Superior temporal gyrus (tissue), 1 donor: Measurements from ENCODE around the gene SPATA31D3.
"Not testable (repeated sequence)": the region's sequence is repeated elsewhere in the genome, so short reads cannot be mapped to it uniquely, and the experiment has no call there.

ENCODE experiments used
- DNase-seq: peaks from one replicate; pipeline ENCODE4 v3.0.0-alpha.2; 2016; ENCODE audit errors: extremely low spot score

Gene SPATA31D3

GRCh38 chr9:81943393-81943792 is at the start of gene SPATA31D3:
Gene SPATA31D3, plus strand, starts transcription at chr9:81943500. Its CDS starts 86 bp downstream, at chr9:81943586.
- not testable (repeated sequence) for DNase-seq

- no peak for DNase-seq
Measured at GRCh38 chr9:81893929-81894328, 49.4 kb upstream of the SPATA31D3 start.

- DNase-seq = no peak
Measured at GRCh38 chr9:81894891-81895290, 48.4 kb upstream of the SPATA31D3 start.

GRCh38 chr9:81896070-81896469 is 47.2 kb upstream of the SPATA31D3 start:
- no peak for DNase-seq

- DNase-seq = no peak
Measured at GRCh38 chr9:81898851-81899250, 44.4 kb upstream of the SPATA31D3 start.

GRCh38 chr9:81902196-81902595 is 41.1 kb upstream of the SPATA31D3 start:
- DNase-seq = no peak

GRCh38 chr9:81902626-81903025 is 40.7 kb upstream of the SPATA31D3 start:
- no peak for DNase-seq

GRCh38 chr9:81906671-81907070 is 36.6 kb upstream of the SPATA31D3 start:
- DNase-seq = no peak

- no peak for DNase-seq
Measured at GRCh38 chr9:81912135-81912534, 31.2 kb upstream of the SPATA31D3 start.

GRCh38 chr9:81915801-81916505 is 27.3 kb upstream of the SPATA31D3 start:
- DNase-seq = no peak

- DNase-seq = not testable (repeated sequence)
Measured at GRCh38 chr9:81918507-81918906, 24.8 kb upstream of the SPATA31D3 start.

- DNase-seq = not testable (repeated sequence)
Measured at GRCh38 chr9:81928305-81928704, 15.0 kb upstream of the SPATA31D3 start, which contains the start of gene SPATA31D4. Gene SPATA31D4, plus strand, starts transcription at chr9:81928428. Its CDS starts 86 bp downstream, at chr9:81928514.

GRCh38 chr9:81930147-81930546 is 13.2 kb upstream of the SPATA31D3 start:
- DNase-seq = not testable (repeated sequence)

GRCh38 chr9:81933547-81933946 is 9.8 kb upstream of the SPATA31D3 start:
- DNase-seq = not testable (repeated sequence)

- not testable (repeated sequence) for DNase-seq
Measured at GRCh38 chr9:81948650-81949049, 5.3 kb downstream of the SPATA31D3 start.

GRCh38 chr9:81953096-81953495 is 9.8 kb downstream of the SPATA31D3 start:
- no peak for DNase-seq

- no peak for DNase-seq
Measured at GRCh38 chr9:81955625-81956024, 12.3 kb downstream of the SPATA31D3 start.

- no peak for DNase-seq
Measured at GRCh38 chr9:81964218-81965171, 21.2 kb downstream of the SPATA31D3 start.

- DNase-seq = no peak
Measured at GRCh38 chr9:81968026-81968425, 24.7 kb downstream of the SPATA31D3 start.

GRCh38 chr9:81969971-81970370 is 26.7 kb downstream of the SPATA31D3 start:
- DNase-seq = no peak

- DNase-seq = no peak
Measured at GRCh38 chr9:81971727-81972126, 28.4 kb downstream of the SPATA31D3 start.

- DNase-seq = no peak
Measured at GRCh38 chr9:81974764-81975163, 31.5 kb downstream of the SPATA31D3 start.

- no peak for DNase-seq
Measured at GRCh38 chr9:81976351-81976750, 33.1 kb downstream of the SPATA31D3 start.
